ENCODE measurements around the gene ZNF605.
"Not testable (repeated sequence)": the region's sequence is repeated elsewhere in the genome, so short reads cannot be mapped to it uniquely, and the experiment has no call there.

ZNF605 gene

DNA sequence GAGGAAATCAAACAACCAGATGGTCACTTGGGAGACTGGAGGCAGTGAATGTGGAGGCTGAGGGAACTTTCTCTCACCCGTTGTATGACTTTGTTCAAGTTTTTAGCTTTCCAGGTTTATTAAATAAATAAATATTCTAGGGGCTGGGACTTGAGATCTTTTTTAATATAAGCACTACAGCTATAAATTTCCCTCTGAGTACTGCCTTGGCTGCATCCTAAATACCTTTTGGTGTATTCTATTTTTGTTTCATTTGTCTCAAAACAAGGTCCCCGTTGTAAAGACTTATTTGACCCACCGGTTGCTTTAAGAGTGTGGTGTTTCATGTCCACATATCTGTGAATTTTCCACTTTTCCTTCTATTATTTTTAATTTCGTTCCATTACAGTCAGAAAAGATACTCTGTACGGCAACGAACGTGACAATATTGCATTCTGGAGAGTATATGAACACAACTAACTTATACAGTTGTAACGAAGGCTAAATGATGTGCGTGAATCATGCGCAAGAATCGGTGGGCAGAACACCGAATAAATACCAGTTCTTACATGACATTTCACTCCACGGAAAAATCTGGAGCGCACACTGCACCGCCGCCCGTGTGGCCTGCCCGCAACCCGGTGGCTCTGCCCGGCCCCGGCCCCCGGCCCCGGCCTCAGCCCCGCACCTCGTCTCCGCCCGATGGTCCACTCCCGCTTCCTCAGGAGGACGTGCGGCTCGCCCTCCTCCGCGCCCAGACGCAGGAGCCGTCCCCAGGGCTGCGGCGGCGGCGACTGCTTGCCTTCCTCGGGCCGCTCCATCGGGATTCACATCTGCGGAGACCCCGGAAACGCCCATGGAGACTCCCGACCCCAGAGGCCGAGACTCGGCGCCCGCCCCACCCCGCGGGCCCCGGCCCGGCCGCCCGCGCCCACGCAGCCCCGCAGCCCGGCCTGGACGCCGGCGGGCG lies 69.3 kb downstream of the ZNF605 start:
- peaks cover 10% of the 10 kb centered on the region for H3K36me3 ChIP-seq (ENCODE audit: control insufficient read depth, insufficient read depth, low read length)
- H3K27me3 ChIP-seq (replicated peaks; ENCODE audit: control insufficient read depth, insufficient read depth, low read length) = no peaks in the 10 kb centered on the region
- TF ChIP-seq, protein P1, sequence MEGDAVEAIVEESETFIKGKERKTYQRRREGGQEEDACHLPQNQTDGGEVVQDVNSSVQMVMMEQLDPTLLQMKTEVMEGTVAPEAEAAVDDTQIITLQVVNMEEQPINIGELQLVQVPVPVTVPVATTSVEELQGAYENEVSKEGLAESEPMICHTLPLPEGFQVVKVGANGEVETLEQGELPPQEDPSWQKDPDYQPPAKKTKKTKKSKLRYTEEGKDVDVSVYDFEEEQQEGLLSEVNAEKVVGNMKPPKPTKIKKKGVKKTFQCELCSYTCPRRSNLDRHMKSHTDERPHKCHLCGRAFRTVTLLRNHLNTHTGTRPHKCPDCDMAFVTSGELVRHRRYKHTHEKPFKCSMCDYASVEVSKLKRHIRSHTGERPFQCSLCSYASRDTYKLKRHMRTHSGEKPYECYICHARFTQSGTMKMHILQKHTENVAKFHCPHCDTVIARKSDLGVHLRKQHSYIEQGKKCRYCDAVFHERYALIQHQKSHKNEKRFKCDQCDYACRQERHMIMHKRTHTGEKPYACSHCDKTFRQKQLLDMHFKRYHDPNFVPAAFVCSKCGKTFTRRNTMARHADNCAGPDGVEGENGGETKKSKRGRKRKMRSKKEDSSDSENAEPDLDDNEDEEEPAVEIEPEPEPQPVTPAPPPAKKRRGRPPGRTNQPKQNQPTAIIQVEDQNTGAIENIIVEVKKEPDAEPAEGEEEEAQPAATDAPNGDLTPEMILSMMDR (IDR thresholded peaks at IDR 0.05; ENCODE audit: insufficient read depth, low read length, poor library complexity, severe bottlenecking) = no peak
- H3K4me3 ChIP-seq (replicated peaks; ENCODE audit: low read depth, low read length) = peak overlapping the region; percentile 88
- DNase-seq (ENCODE audit: extremely low read depth, insufficient read length) = peak; percentile 44

DNA sequence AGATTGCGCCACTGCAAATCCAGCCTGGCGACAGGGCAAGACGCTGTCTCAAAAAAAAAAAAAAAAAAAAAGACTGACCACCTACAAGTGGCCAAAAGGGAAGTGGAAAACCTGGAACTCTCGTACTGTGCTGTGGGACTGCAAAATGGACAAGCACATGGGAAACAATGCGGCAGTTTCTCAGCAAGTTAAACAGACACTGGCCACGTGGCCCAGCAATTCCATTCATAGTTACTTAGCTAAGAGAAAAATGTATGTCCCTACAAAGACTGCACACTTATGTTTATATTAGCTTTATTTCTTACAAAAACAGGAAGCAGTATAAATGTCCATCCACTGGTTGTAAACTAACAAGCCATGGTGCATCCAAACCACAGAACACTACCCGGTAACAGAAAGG lies 74.3 kb downstream of the ZNF605 start:
- H3K4me3 ChIP-seq (replicated peaks; ENCODE audit: low read depth, low read length) = no peak overlapping the region
- H3K36me3 ChIP-seq (ENCODE audit: control insufficient read depth, insufficient read depth, low read length) = peaks cover 16% of the 10 kb centered on the region
- no peak for DNase-seq (ENCODE audit: extremely low read depth, insufficient read length)
- TF ChIP-seq, protein P1 (IDR thresholded peaks at IDR 0.05; ENCODE audit: insufficient read depth, low read length, poor library complexity, severe bottlenecking) = no peak
- H3K27me3 ChIP-seq (replicated peaks; ENCODE audit: control insufficient read depth, insufficient read depth, low read length) = no peaks in the 10 kb centered on the region

DNA sequence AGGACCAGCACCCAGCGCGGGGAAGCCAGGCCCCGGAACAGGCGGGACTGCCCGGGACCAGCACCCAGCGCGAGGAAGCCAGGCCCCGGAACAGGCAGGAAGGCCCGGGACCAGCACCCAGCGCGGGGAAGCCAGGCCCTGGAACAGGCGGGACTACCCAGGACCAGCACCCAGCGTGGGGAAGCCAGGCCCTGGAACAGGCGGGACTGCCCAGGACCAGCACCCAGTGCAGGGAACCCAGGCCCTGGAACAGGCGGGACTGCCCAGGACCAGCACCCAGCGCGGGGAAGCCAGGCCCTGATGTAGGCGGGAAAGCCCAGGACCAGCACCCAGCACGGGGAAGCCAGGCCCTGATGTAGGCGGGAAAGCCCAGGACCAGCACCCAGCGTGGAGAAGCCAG lies 81.5 kb downstream of the ZNF605 start:
- peaks cover 29% of the 10 kb centered on the region for H3K36me3 ChIP-seq (ENCODE audit: control insufficient read depth, insufficient read depth, low read length)

DNA sequence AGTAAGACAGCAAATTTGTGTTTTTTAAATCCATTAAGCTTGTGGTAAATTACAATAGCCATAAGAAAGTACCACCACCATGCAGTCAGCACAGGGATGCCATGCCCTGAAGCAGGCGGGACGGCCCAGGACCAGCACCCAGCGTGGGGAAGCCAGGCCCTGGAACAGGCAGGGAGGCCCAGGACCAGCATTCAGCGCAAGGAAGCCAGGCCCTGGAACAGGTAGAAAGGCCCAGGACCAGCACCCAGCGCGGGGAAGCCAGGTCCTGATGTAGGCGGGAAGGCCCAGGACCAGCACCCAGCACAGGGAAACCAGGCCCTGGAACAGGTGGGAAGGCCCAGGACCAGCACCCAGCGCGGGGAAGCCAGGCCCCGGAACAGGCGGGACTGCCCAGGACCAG lies 81.9 kb downstream of the ZNF605 start:
- TF ChIP-seq, protein P1 (IDR thresholded peaks at IDR 0.05; ENCODE audit: insufficient read depth, low read length, poor library complexity, severe bottlenecking) = no peak
- H3K4me3 ChIP-seq (replicated peaks; ENCODE audit: low read depth, low read length) = no peak overlapping the region
- H3K36me3 ChIP-seq (ENCODE audit: control insufficient read depth, insufficient read depth, low read length) = peaks cover 33% of the 10 kb centered on the region
- H3K27me3 ChIP-seq (replicated peaks; ENCODE audit: control insufficient read depth, insufficient read depth, low read length) = no peaks in the 10 kb centered on the region
- DNase-seq (ENCODE audit: extremely low read depth, insufficient read length) = no peak

More for the DNA sequence above, 81.5 kb downstream of the ZNF605 start:
- DNase-seq (ENCODE audit: extremely low read depth, insufficient read length); H3K27me3 ChIP-seq (replicated peaks; ENCODE audit: control insufficient read depth, insufficient read depth, low read length); H3K4me3 ChIP-seq (replicated peaks; ENCODE audit: low read depth, low read length): not testable (repeated sequence)

DNA sequence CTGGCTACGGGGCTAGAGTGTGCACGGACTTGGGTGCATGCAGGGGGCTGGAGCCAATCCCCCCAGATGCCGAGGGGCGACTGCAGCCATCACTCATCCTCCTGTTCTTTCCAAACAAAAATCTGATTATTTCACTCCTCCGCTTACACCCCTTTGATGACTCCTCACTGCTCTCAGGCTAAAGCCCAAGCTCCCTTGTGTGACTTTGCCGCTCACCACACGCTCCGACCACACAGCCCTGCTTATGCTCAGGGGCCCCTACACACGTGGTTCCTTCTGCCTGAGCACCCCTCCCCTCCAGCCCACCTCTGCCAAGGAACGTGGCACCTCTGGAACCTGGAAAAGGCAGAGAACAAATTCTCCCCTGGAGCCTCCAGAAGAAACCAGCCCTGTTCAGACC lies 82.4 kb downstream of the ZNF605 start:
- Histone ChIP-seq H3K4me3 (replicated peaks; ENCODE audit: low read depth, low read length) (no peak overlapping the region), H3K27me3 (replicated peaks; ENCODE audit: control insufficient read depth, insufficient read depth, low read length) (no peaks in the 10 kb centered on the region), H3K36me3 (ENCODE audit: control insufficient read depth, insufficient read depth, low read length) (peaks cover 33% of the 10 kb centered on the region)
- no peak for DNase-seq (ENCODE audit: extremely low read depth, insufficient read length)
- TF ChIP-seq, protein P1 (IDR thresholded peaks at IDR 0.05; ENCODE audit: insufficient read depth, low read length, poor library complexity, severe bottlenecking) = no peak

DNA sequence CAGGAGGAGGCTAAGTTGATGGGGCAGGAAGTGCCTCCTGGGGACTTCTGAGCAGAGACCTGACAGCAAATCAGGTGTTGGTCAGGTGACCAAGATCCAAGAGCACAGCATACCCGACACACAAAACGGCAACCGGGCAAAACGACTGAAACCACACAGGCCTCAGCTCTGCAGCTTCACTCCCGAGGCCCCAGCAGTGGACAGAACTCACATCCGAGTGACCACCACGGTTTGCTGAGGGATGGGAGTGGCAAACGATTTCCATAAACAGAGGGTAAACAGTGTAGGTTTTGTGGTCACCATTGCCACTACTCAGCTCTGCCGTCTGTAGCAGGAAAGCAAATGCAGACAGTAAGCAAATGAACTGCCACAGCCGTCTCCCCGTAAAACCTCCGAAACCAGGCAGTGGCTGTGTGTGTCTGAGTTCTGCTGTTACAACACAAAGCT lies 83.1 kb downstream of the ZNF605 start:
- no peaks in the 10 kb centered on the region for H3K27me3 ChIP-seq (replicated peaks; ENCODE audit: control insufficient read depth, insufficient read depth, low read length)
- DNase-seq (ENCODE audit: extremely low read depth, insufficient read length) = no peak
- TF ChIP-seq, protein P1 (IDR thresholded peaks at IDR 0.05; ENCODE audit: insufficient read depth, low read length, poor library complexity, severe bottlenecking) = no peak
- H3K36me3 ChIP-seq (ENCODE audit: control insufficient read depth, insufficient read depth, low read length) = peaks cover 33% of the 10 kb centered on the region
- no peak overlapping the region for H3K4me3 ChIP-seq (replicated peaks; ENCODE audit: low read depth, low read length)

Data from GM06990 (cell line).